ENCODE results near the gene GSTO2. TPM values are rescaled to one million over a fixed set of nuclear protein-coding genes. Genes with fewer than 3 reads are reported as not detected.

The GSTO2 gene
- total RNA-seq, 2 experiments from 2014 or later, result 0.96 to 1.3 TPM

DNA sequence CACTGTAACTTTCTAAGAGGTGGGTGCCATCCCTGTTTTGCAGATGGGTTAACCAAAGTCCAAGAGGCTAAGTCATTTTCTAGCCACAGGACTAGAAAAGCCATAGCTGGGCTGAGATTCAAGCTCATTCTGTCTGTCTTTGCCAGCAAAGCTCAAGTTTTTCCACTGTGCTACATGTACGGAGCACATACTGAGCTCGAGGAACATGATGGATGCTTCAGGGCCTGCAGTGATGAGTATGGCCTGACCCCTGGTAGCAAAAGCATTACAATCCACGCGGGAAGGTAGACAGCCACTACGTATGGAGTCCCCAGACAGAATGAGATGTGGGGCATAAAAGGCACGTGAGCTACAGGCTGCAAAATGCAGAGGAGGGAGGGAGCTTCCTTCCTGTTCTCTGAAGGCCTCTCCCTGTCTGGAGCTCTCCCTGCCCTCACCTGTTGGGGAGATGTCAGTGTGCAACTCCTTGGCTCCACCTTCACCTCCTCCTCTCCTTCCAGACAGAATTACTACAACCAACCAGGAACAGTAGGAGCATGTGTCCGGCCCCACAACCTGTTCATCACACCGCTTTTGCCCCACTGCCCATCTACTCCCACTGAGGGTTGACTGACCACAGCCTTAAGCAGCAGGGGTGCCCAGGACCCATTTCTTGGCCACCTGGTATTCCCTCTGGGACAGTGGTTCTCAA lies 52.9 kb downstream of the GSTO2 start:
- Mint-ChIP-seq H3K4me1 (peaks cover 61% of the 10 kb centered on the region), H3K4me3 (peak overlapping the region; percentile 45), H3K27me3 (no peaks in the 10 kb centered on the region), H3K27ac (peak overlapping the region; percentile 84), H3K9me3 (ENCODE audit: low read depth) (no peaks in the 10 kb centered on the region), H3K36me3 (peaks cover 7% of the 10 kb centered on the region)
- DNase-seq (no peak), ATAC-seq (no peak)
- CTCF ChIA-PET, result interaction anchor here (0.9 to 4.8 kb wide), 13 partner anchors 11 to 48 kb away, joined by 3 to 35 read pairs (median 5); partner anchors contain the start of genes CFAP58 and ITPRIP

- Mint-ChIP-seq H3K27me3 (no peaks in the 10 kb centered on the region), H3K27ac (peak overlapping the region; percentile 84), H3K4me1 (peaks cover 66% of the 10 kb centered on the region), H3K4me3 (peak overlapping the region; percentile 45), H3K9me3 (ENCODE audit: low read depth) (no peaks in the 10 kb centered on the region), H3K36me3 (peaks cover 7% of the 10 kb centered on the region)
- CTCF ChIA-PET, result interaction anchor here (0.7 to 4.8 kb wide), 13 partner anchors 12 to 48 kb away, joined by 3 to 35 read pairs (median 5); partner anchors contain the start of genes CFAP58 and ITPRIP
- ATAC-seq (peak; percentile 69), DNase-seq (peak; percentile 74)
Observed at GRCh38 chr10:104322416-104322782, 53.4 kb downstream of the GSTO2 start.

DNA sequence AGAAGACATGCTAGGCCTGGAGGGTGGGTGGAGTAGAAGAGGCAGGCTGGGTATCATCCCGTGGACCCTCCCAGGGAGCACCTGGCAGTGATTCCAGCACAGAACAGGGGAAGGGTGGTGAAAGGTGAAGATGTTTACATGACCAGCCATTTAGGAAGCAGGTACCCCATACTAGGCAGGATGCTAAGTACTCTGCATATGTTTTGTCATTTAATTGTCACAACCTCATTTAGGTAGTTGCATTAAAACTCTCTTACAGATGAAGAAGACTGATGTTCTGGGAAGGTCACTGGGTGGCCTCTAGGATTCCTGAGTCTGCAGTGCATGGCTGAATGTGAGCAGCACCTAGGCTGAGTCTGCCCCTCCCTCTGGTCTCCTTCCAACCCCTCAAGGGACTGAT lies 54.1 kb downstream of the GSTO2 start:
- Mint-ChIP-seq H3K27me3 (no peaks in the 10 kb centered on the region), H3K27ac (peak overlapping the region; percentile 84), H3K36me3 (peaks cover 7% of the 10 kb centered on the region), H3K4me1 (peaks cover 71% of the 10 kb centered on the region), H3K4me3 (peak overlapping the region; percentile 19), H3K9me3 (ENCODE audit: low read depth) (no peaks in the 10 kb centered on the region)
- no peak for DNase-seq
- CTCF ChIA-PET, result interaction anchor here (0.7 to 4.8 kb wide), 8 partner anchors 14 to 31 kb away, joined by 3 to 35 read pairs (median 8); partner anchors contain the start of genes CFAP58 and ITPRIP
- no peak for ATAC-seq

DNA sequence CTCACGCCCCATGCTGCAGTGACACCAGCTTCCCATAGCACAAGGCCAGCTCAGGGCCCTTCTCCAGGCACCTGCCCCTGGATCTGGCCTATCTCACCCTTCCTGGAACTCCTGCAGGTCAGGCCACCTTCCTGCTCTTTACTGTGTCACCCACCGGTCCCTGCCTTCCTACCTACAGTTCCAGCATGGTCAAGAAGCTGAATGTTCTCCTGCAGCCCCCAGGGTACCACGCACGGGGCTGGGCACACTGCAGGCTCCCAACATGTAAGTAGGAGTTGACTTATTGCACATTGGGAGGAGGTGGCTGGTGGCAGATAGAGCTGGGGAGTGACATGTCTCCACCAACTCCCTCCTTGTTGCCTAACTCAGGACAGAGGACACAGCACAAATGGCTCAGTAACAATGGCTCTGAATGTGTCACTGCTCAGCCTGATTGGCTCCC lies 54.8 kb downstream of the GSTO2 start:
- Mint-ChIP-seq H3K36me3 (peaks cover 7% of the 10 kb centered on the region), H3K27ac (peak overlapping the region; percentile 84), H3K9me3 (ENCODE audit: low read depth) (no peaks in the 10 kb centered on the region), H3K27me3 (no peaks in the 10 kb centered on the region), H3K4me1 (peaks cover 78% of the 10 kb centered on the region), H3K4me3 (no peak overlapping the region)
- ATAC-seq, result no peak
- DNase-seq, result no peak
- CTCF ChIA-PET, result interaction anchor here (3.6 to 4.8 kb wide), 2 partner anchors 19 to 27 kb away, joined by 13 to 35 read pairs; no protein-coding TSS in a partner anchor

DNA sequence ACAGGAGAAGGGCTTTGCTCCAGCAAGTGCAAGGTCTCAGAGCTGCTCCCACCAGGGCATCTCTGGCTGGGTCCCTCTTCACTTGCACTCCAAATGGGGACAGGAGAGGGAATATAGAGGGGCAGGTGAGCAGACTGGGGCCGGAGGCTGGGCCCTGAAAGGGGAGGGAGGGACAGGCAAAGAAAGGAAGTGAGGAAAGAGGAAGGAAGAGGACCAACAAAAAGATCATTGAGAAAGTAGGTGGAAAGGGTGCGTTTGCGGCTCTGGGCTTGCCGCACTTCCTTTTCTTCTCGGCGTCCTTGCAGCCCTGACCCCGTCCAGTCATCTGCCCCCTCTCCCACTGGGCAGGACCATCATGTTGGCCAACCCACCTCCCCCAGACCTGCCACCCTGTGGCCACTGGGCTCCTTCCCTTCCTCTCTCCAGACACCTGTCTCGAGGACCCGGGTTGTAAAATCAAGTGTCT lies 55.3 kb downstream of the GSTO2 start:
- ATAC-seq (no peak), DNase-seq (no peak)
- Mint-ChIP-seq H3K27ac (peak overlapping the region; percentile 84), H3K4me3 (no peak overlapping the region), H3K9me3 (ENCODE audit: low read depth) (no peaks in the 10 kb centered on the region), H3K27me3 (no peaks in the 10 kb centered on the region), H3K36me3 (peaks cover 7% of the 10 kb centered on the region), H3K4me1 (peaks cover 83% of the 10 kb centered on the region)
- CTCF ChIA-PET, result interaction anchor here (1.2 to 4.8 kb wide), 4 partner anchors 19 to 32 kb away, joined by 5 to 35 read pairs (median 12); no protein-coding TSS in a partner anchor

DNA sequence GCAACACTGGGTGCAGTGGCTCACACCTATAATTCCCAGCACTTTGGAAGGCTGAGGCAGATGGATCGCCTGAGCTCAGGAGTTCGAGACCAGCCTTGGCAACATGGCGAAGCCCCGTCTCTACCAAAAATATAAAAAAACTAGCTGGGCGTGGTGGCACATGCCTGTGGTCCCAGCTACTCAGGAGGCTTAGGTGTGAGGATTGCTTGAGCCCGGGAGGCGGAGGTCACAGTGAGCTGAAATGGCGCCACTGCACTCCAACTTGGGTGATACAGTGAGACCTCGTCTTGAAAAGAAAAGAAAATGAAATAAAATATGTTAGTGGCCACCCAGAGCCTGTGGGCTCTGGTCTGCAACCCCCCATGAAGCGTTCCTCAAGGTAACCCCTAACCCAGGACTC lies 55.9 kb downstream of the GSTO2 start:
- H3K9me3 Mint-ChIP-seq (ENCODE audit: low read depth), result no peaks in the 10 kb centered on the region
- no peaks in the 10 kb centered on the region for H3K27me3 Mint-ChIP-seq
- peaks cover 89% of the 10 kb centered on the region for H3K4me1 Mint-ChIP-seq
- no peak for ATAC-seq
- peak overlapping the region; percentile 84 for H3K27ac Mint-ChIP-seq
- CTCF ChIA-PET, result interaction anchor here (1.2 to 4.8 kb wide), 3 partner anchors 20 to 33 kb away, joined by 5 to 35 read pairs (median 11); no protein-coding TSS in a partner anchor
- no peak for DNase-seq
- peaks cover 7% of the 10 kb centered on the region for H3K36me3 Mint-ChIP-seq
- no peak overlapping the region for H3K4me3 Mint-ChIP-seq

GRCh38 chr10:104325436-104326435 lies 56.8 kb downstream of the GSTO2 start:
- no peak for DNase-seq
- Mint-ChIP-seq H3K4me3 (peak overlapping the region; percentile 8), H3K27me3 (no peaks in the 10 kb centered on the region), H3K4me1 (peaks cover 93% of the 10 kb centered on the region), H3K9me3 (ENCODE audit: low read depth) (no peaks in the 10 kb centered on the region), H3K27ac (peak overlapping the region; percentile 66), H3K36me3 (peaks cover 7% of the 10 kb centered on the region)
- CTCF ChIA-PET, result interaction anchor here (1.2 to 4.8 kb wide), 4 partner anchors 20 to 34 kb away, joined by 4 to 35 read pairs (median 8); no protein-coding TSS in a partner anchor
- ATAC-seq, result no peak

DNA sequence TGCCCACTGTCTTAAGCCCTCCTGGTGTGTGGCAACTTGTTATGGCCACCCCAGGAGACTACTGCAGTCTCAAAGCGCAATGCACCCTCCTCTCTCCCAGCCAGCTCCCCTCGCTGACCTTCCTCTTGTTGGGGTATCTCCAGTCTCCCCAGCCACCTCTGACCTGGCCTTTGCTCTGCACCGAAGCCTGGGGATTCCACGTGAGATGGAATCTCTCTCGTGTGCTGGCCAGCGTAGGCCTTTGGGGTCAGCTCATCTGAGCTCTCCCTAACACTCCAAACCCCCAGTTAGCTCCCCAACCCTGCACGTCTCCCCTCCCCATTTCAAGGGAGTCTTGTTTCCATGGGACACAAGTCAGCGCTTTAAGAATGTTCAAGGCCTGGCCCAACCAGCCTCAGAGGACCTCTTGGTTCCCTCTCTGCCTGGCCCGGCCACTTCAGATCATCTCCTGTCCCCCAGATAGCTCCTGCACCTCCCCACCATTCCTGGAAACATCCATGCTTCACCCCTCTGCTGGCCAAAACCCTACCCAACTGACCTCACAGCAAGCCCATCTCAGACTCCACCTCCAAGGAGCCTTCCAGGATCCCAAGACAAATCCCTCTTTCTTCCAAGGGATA lies 58.1 kb downstream of the GSTO2 start:
- Mint-ChIP-seq H3K4me1 (peaks cover 95% of the 10 kb centered on the region), H3K4me3 (no peak overlapping the region), H3K9me3 (ENCODE audit: low read depth) (no peaks in the 10 kb centered on the region), H3K27ac (peak overlapping the region; percentile 73), H3K27me3 (no peaks in the 10 kb centered on the region), H3K36me3 (peaks cover 7% of the 10 kb centered on the region)
- no peak for ATAC-seq
- CTCF ChIA-PET, result interaction anchor here (0.9 to 3.7 kb wide), 5 partner anchors 11 to 34 kb away, joined by 3 to 22 read pairs (median 4); partner anchors contain the start of gene ITPRIP
- no peak for DNase-seq

- CTCF ChIA-PET, result interaction anchor here (0.9 to 3.7 kb wide), 7 partner anchors 10 to 35 kb away, joined by 3 to 22 read pairs (median 4); partner anchors contain the start of gene ITPRIP
- no peak for DNase-seq
- H3K4me3 Mint-ChIP-seq, result peak overlapping the region; percentile 63
- H3K9me3 Mint-ChIP-seq (ENCODE audit: low read depth), result no peaks in the 10 kb centered on the region
- peaks cover 93% of the 10 kb centered on the region for H3K4me1 Mint-ChIP-seq
- ATAC-seq, result no peak
- H3K27me3 Mint-ChIP-seq, result no peaks in the 10 kb centered on the region
- peak overlapping the region; percentile 95 for H3K27ac Mint-ChIP-seq
- peaks cover 7% of the 10 kb centered on the region for H3K36me3 Mint-ChIP-seq
Observed at GRCh38 chr10:104327745-104328645, 59.0 kb downstream of the GSTO2 start.

GRCh38 chr10:104328646-104328895 lies 59.6 kb downstream of the GSTO2 start:
- ATAC-seq (no peak), DNase-seq (no peak)
- no peaks in the 10 kb centered on the region for H3K9me3 Mint-ChIP-seq (ENCODE audit: low read depth)
- CTCF ChIA-PET, result interaction anchor here (0.9 to 3.7 kb wide), 7 partner anchors 10 to 54 kb away, joined by 3 to 22 read pairs (median 8); partner anchors contain the start of gene ITPRIP
- no peaks in the 10 kb centered on the region for H3K27me3 Mint-ChIP-seq
- peaks cover 8% of the 10 kb centered on the region for H3K36me3 Mint-ChIP-seq
- peak overlapping the region; percentile 95 for H3K27ac Mint-ChIP-seq
- H3K4me3 Mint-ChIP-seq, result peak overlapping the region; percentile 63
- peaks cover 93% of the 10 kb centered on the region for H3K4me1 Mint-ChIP-seq

DNA sequence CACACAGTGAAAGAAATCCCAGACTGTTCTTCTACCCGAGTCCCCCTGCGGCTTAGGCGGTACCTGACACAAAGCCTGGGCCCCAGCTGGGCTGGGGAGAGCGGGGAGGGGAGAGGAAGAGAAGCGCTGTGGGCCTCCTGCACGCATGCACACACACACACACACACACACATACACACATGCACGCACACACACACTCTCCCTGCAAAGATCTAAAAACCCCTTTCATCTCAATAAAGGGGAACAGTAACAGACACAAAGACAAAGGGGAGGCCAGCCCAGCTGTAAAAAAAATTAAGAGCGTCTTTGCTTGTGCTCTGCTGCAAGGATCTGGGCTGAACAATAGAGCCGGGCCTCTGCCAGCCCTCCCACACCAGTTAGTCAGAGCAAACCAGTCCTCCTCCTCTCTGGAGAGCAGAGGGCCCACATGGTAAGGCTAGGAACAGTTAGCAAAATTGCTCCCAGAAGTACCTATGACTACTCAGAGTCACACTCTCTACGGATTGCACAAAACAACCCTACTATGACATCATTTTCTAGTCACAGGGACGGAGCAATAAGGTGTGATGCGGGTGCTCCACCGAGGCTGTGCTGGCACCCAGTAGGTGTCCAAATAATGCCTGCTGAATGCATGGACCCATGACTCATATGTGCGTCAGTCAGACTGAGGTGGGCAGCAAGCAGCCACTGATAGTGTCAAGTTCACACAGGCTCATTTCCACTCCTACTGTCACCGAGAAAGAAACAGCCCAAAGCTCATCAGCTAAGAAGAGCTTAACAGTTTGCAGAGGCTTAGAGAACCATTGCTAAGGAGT lies 60.1 kb downstream of the GSTO2 start:
- DNase-seq (peak; percentile 88), ATAC-seq (peak; percentile 86)
- CTCF ChIA-PET, result interaction anchor here (0.9 to 3.7 kb wide), 9 partner anchors 9 to 54 kb away, joined by 3 to 22 read pairs (median 5); partner anchors contain the start of genes CFAP58 and ITPRIP
- Mint-ChIP-seq H3K4me3 (peak overlapping the region; percentile 63), H3K27ac (peak overlapping the region; percentile 95), H3K27me3 (no peaks in the 10 kb centered on the region), H3K4me1 (peaks cover 92% of the 10 kb centered on the region), H3K9me3 (ENCODE audit: low read depth) (no peaks in the 10 kb centered on the region), H3K36me3 (peaks cover 8% of the 10 kb centered on the region)

Measured in activated CD8-positive, alpha-beta memory T cell treated with anti-CD3 and anti-CD28 coated beads, Interleukin-2, amount 10 ng/mL, durations not matched to agents 7 days and 5 days (primary cell).